IMR-90 (cell line): Measurements from ENCODE around the gene EDNRB. TPM values are rescaled to one million over a fixed set of nuclear protein-coding genes. Genes with fewer than 3 reads are reported as not detected.

ENCODE experiments used
- ATAC-seq: fragments of 200-7000 bp; cut with Tn5 transposase; 2 replicates; pipeline ENCODE4 v1.9.1; 2020; ENCODE audit warnings: low read depth, mild to moderate bottlenecking, moderate library complexity
- BruUV-seq: library from RNA; stranded (reverse); fragments of 400-500 nt; replicated peaks from 2 replicates; lab custom pipeline; 2021; lab: Mats Ljungman, UMichigan
- CTCF ChIA-PET: fragments of 300-600 bp; formaldehyde crosslinking; extraction: SDS; loops from one replicate; lab custom pipeline; 2021; ENCODE audit warnings: antibody characterized with exemption; lab: Yijun Ruan, JAX
- POLR2A ChIA-PET: fragments of 300-600 bp; sonication (Branson Sonifier 250); formaldehyde crosslinking; loops from one replicate; lab custom pipeline; 2022; ENCODE audit warnings: antibody characterized with exemption; ENCODE audit not compliant: unreplicated experiment; lab: Charles Lee
- DNase-seq: peaks from one replicate; pipeline ENCODE4 v3.0.0; 2013
- H2AFZ ChIP-seq: replicated peaks from 2 replicates; pipeline ENCODE3; 2013; ENCODE audit warnings: low read length, mild to moderate bottlenecking; ENCODE audit not compliant: poor library complexity
- H2AK5ac ChIP-seq: 2 replicates; pipeline ENCODE4 v1.6.1; 2013; ENCODE audit warnings: low read depth, low read length, inconsistent platforms
- H2AK9ac ChIP-seq: replicated peaks from 2 replicates; pipeline ENCODE3; 2013; ENCODE audit warnings: mild to moderate bottlenecking, low read depth, low read length, moderate library complexity; ENCODE audit not compliant: poor library complexity
- H2BK120ac ChIP-seq: 2 replicates; pipeline ENCODE4 v1.6.1; 2013; ENCODE audit warnings: low read depth, low read length, inconsistent platforms
- H2BK15ac ChIP-seq: 3 replicates; pipeline ENCODE4 v1.6.1; 2013; ENCODE audit warnings: low read depth, low read length, inconsistent platforms
- H2BK20ac ChIP-seq: 2 replicates; pipeline ENCODE4 v1.6.1; 2013; ENCODE audit warnings: low read depth, mild to moderate bottlenecking, inconsistent platforms, low read length, moderate library complexity
- H2BK5ac ChIP-seq: 2 replicates; pipeline ENCODE4 v1.6.1; 2013; ENCODE audit warnings: mild to moderate bottlenecking, low read depth, low read length, inconsistent platforms; ENCODE audit not compliant: poor library complexity, severe bottlenecking
- H3K14ac ChIP-seq: replicated peaks from 2 replicates; pipeline ENCODE4 v1.6.1; 2013; ENCODE audit warnings: low read depth, low read length, inconsistent platforms
- H3K18ac ChIP-seq: 2 replicates; pipeline ENCODE4 v1.6.1; 2013; ENCODE audit warnings: low read depth, low read length, control low read depth
- H3K23ac ChIP-seq: 2 replicates; pipeline ENCODE4 v1.6.1; 2013; ENCODE audit warnings: low read depth, low read length, inconsistent platforms
- H3K27ac ChIP-seq: 2 replicates; pipeline ENCODE4 v1.5.1; 2013; ENCODE audit warnings: mild to moderate bottlenecking, control low read depth, low read length; ENCODE audit not compliant: insufficient read depth
- H3K27me3 ChIP-seq: 2 replicates; pipeline ENCODE4 v1.6.1; 2013; ENCODE audit warnings: low read length; ENCODE audit not compliant: control insufficient read depth, insufficient read depth
- H3K36me3 ChIP-seq: 2 replicates; pipeline ENCODE4 v1.6.1; 2013; ENCODE audit warnings: low read length, mixed read lengths; ENCODE audit not compliant: control insufficient read depth, insufficient read depth
- H3K4ac ChIP-seq: 2 replicates; pipeline ENCODE4 v1.6.1; 2013; ENCODE audit warnings: low read depth, low read length, inconsistent platforms
- H3K4me1 ChIP-seq: 2 replicates; pipeline ENCODE4 v1.6.1; 2013; ENCODE audit warnings: low read length, mixed read lengths; ENCODE audit not compliant: control insufficient read depth, insufficient read depth
- H3K4me2 ChIP-seq: 2 replicates; pipeline ENCODE4 v1.6.1; 2013; ENCODE audit warnings: low read depth, mild to moderate bottlenecking, control low read depth, low read length, moderate library complexity
- H3K4me3 ChIP-seq: 2 replicates; pipeline ENCODE4 v1.5.1; 2013; ENCODE audit warnings: low read depth, mild to moderate bottlenecking, control low read depth, low read length, moderate library complexity; ENCODE audit not compliant: insufficient read depth
- H3K56ac ChIP-seq: 2 replicates; pipeline ENCODE4 v1.6.1; 2013; ENCODE audit warnings: low read length, inconsistent platforms; ENCODE audit not compliant: insufficient read depth; ENCODE audit errors: extremely low read depth
- H3K79me1 ChIP-seq, 2 experiments: 2 replicates each; pipeline ENCODE4 v1.6.1; 2013; ENCODE audit warnings: low read length in 2 of 2, inconsistent platforms in 1 of 2, low read depth in 1 of 2
- H3K9ac ChIP-seq: 2 replicates; pipeline ENCODE4 v1.6.1; 2013; ENCODE audit warnings: low read depth, low read length, control low read depth
- H3K9me1 ChIP-seq: 2 replicates; pipeline ENCODE4 v1.6.1; 2013; ENCODE audit warnings: low read length, inconsistent platforms; ENCODE audit not compliant: insufficient read depth
- H3K9me3 ChIP-seq: 2 replicates; pipeline ENCODE4 v1.6.1; 2013; ENCODE audit warnings: low read length; ENCODE audit not compliant: control insufficient read depth, insufficient read depth
- H4K20me1 ChIP-seq: 2 replicates; pipeline ENCODE4 v1.6.1; 2013; ENCODE audit warnings: low read length, inconsistent platforms; ENCODE audit not compliant: insufficient read depth
- H4K5ac ChIP-seq: 2 replicates; pipeline ENCODE4 v1.6.1; 2013; ENCODE audit warnings: mild to moderate bottlenecking, low read depth, low read length, control low read depth
- H4K8ac ChIP-seq, 2 experiments: 2 replicates each; pipeline ENCODE4 v1.6.1; 2013; ENCODE audit warnings: low read depth in 2 of 2, low read length in 2 of 2, control low read depth in 1 of 2, inconsistent platforms in 1 of 2
- H4K91ac ChIP-seq: 2 replicates; pipeline ENCODE4 v1.6.1; 2013; ENCODE audit warnings: low read depth, low read length, inconsistent platforms; ENCODE audit not compliant: insufficient read depth
- CEBPB ChIP-seq: IDR thresholded peaks from 2 replicates; pipeline ENCODE4 v1.6.1; 2012; ENCODE audit warnings: low read depth, low read length, improper control_type of control experiment
- FOS ChIP-seq: fragments of 150-350 bp; IDR thresholded peaks from 2 replicates; pipeline ENCODE4 v1.6.1; 2016; ENCODE audit warnings: low read depth, low read length
- MAZ ChIP-seq: IDR thresholded peaks from 2 replicates; pipeline ENCODE4 v1.6.1; 2012; ENCODE audit warnings: low read depth, mild to moderate bottlenecking, low read length, improper control_type of control experiment, moderate library complexity, borderline replicate concordance
- NFE2L2 ChIP-seq: fragments of 150-350 bp; IDR thresholded peaks from 2 replicates; pipeline ENCODE4 v1.6.1; 2016; ENCODE audit warnings: low read depth, mild to moderate bottlenecking, low read length
- RAD21 ChIP-seq: IDR thresholded peaks from 2 replicates; pipeline ENCODE4 v1.6.1; 2012; ENCODE audit warnings: low read length, improper control_type of control experiment
- USF2 ChIP-seq: fragments of 150-350 bp; IDR thresholded peaks from 2 replicates; pipeline ENCODE4 v1.6.1; 2017; ENCODE audit warnings: mild to moderate bottlenecking, antibody characterized with exemption, low read length, low read depth
- WGBS, 2 experiments: methylation state at CpG; one replicate each; pipeline versions ENCODE4 v1.1.5 to v1.1.7; 2013; ENCODE audit warnings: missing lambda C conversion rate in 2 of 2; ENCODE audit not compliant: insufficient read length in 1 of 2; ENCODE audit errors: extremely low coverage in 2 of 2; 5-methylcytosine and 5-hydroxymethylcytosine counted together
- dilution Hi-C: fragments of 300-500 bp; cut with HindIII; formaldehyde crosslinking; loops from one replicate; pipeline ENCODE4 v1.14.3; 2018; ENCODE audit warnings: low sequenced_read_pairs; ENCODE audit not compliant: unreplicated experiment
- in situ Hi-C: fragments of 300-500 bp; cut with MboI; formaldehyde crosslinking; loops from 3 replicates; pipeline ENCODE4 v1.14.3; 2019; ENCODE audit warnings: low sequenced_read_pairs, inconsistent platforms, mixed read lengths
- intact Hi-C: fragments of 100-400 bp; cut with micrococcal nuclease; formaldehyde crosslinking; loops from 2 replicates; pipeline ENCODE4 v1.10.0; 2022
- polyA plus RNA-seq, 3 experiments: library from polyadenylated mRNA; depleted of rRNA; stranded (reverse); fragments of >200 nt; gene quantifications; 2 replicates each; pipeline ENCODE4 v1.2.3, GENCODE V29; 2012; ENCODE audit warnings: low replicate concordance in 1 of 3
- total RNA-seq: library from RNA; depleted of rRNA; stranded (reverse); fragments of >200 nt; gene quantifications from 2 replicates; pipeline ENCODE4 v1.2.3, GENCODE V29; 2012

The EDNRB gene
- total and polyA plus RNA-seq, 2 of the 4 experiments (the other 2 are of a cell fraction): under 0.01 to 0.09 TPM

- Histone ChIP-seq H3K23ac (no peak overlapping the region), H3K4me2 (peak overlapping the region; percentile 88), H3K4ac (no peak overlapping the region), H3K36me3 (no peaks in the 10 kb centered on the region), H2BK120ac (0 out of 2 replicates have a peak overlapping the region, but pooled peaks have one; percentile 4), H2BK15ac (no peak overlapping the region), H3K18ac (no peak overlapping the region), H2BK5ac (no peak overlapping the region), H3K9me1 (0 out of 2 replicates have a peak, but pooled peaks cover 3% of the 10 kb centered on the region), H3K9me3 (no peaks in the 10 kb centered on the region), H3K4me1 (no peaks in the 10 kb centered on the region; the same call in 1 of the 2 replicates), H3K14ac (no peak overlapping the region), H2BK20ac (no peak overlapping the region), H3K56ac (no peak overlapping the region), H2AFZ (peak overlapping the region; percentile 84), H2AK5ac (no peak overlapping the region), H4K20me1 (no peaks in the 10 kb centered on the region), H3K9ac (0 out of 2 replicates have a peak overlapping the region, but pooled peaks have one; percentile 60), H2AK9ac (no peak overlapping the region), H3K27ac (no peak overlapping the region), H3K4me3 (peak overlapping the region; percentile 58; the same call in 1 of the 2 replicates), H4K91ac (no peak overlapping the region; the same call in 1 of the 2 replicates), H4K5ac (no peak overlapping the region), H3K79me1 (no peaks in the 10 kb centered on the region; a peak in 1 of 4 replicates), H4K8ac (no peak overlapping the region), H3K27me3 (no peaks in the 10 kb centered on the region; the same call in 1 of the 2 replicates)
- TF ChIP-seq RAD21: no peak
- TF ChIP-seq MAZ: no peak
- no peak for TF ChIP-seq USF2
- no peak for TF ChIP-seq FOS
- TF ChIP-seq NFE2L2: no peak
- no peak for TF ChIP-seq CEBPB
- ChIA-PET POLR2A (no interaction called here), CTCF (interaction anchor here (0.9 to 1.9 kb wide), 2 partner anchors 12 to 109 kb away, joined by 3 to 7 read pairs; no protein-coding TSS in a partner anchor)
- intact Hi-C loops (loop anchor here (2.0 to 5.0 kb wide), 4 partner anchors 58 to 201 kb away; no protein-coding TSS in a partner anchor), in situ Hi-C loops (no loop called here), dilution Hi-C loops (no loop called here)
- 50% methylated on average over 4 of the region's 8 CpGs; no CpG with 5 or more reads in 1 of the 2 experiments for WGBS, 2 experiments
- ATAC-seq (no peak), DNase-seq (no peak)
- BruUV-seq: no TSS peak
These were observed 1.3 kb upstream of the EDNRB start for GRCh38 chr13:77919921-77920294.
